ENCODE results near the gene MMP24OS.
"Not testable (repeated sequence)": the region's sequence is repeated elsewhere in the genome, so short reads cannot be mapped to it uniquely, and the experiment has no call there.

The MMP24OS gene

DNA sequence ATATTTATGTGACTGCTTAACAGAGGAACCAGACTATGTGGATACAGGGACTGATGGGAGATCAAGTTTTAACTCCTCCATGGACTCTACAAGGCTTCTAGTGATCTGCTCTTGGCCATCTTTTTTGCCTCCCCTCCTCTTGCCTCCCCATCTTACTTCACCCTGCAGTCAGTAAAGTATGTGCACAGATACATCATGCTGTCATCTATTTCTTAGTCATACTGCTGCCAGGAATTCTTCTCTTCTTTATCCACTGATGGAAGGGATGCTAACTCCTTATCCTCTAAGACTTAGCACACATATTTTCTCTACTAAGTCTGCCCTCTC, 41.9 kb upstream of the MMP24OS start:
- no peak overlapping the region for H3K4me3 ChIP-seq (ENCODE audit: low read depth, low read length)
- TF ChIP-seq CTCF (IDR thresholded peaks at IDR 0.05; ENCODE audit: low read depth, low read length) = no peak

GRCh38 chr20:35319192-35319870, 41.4 kb upstream of the MMP24OS start:
- no peak overlapping the region for H3K4me3 ChIP-seq (ENCODE audit: low read depth, low read length)
- TF ChIP-seq CTCF (IDR thresholded peaks at IDR 0.05; ENCODE audit: low read depth, low read length) = no peak

- no peak overlapping the region for H3K4me3 ChIP-seq (ENCODE audit: low read depth, low read length)
- TF ChIP-seq CTCF (IDR thresholded peaks at IDR 0.05; ENCODE audit: low read depth, low read length) = no peak
Measured at GRCh38 chr20:35318502-35319157, 40.7 kb upstream of the MMP24OS start.

DNA sequence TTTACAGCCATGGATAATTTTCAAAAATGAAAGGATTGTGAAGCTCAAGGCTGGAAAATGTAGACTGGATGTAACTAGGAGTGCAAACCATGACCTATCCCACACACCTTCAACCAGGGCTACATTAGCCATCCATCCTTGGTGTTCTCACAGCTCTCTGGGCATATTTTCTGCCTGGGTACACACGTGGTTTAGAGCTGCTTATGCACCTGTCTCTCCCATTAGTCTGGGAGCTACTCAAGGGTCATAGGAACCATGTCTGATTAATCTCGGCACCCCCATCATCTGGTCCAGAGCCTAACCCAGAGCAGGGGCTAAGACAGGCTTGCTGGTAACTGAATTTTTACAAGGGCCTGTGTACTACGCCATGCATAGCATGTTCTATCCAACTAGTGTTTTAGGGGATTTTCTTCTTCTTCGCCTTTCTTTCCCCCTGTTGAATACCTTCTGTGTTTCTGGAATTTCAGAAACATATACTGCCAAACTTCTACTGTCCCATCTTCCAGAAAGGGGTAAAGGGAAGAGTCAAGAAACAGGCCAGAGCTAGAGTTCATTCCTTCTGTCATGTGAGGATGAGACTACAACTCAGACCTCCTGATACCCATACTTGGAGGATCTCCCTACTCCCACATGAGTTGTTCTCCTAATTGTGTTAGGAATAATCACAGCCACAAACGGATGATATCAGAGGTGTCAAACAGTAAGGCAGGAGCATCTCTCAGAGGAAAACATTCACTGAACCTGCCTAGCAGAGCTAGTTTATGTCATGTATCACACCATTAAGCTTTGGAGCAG, 39.7 kb upstream of the MMP24OS start:
- H3K4me3 ChIP-seq (ENCODE audit: low read depth, low read length) = no peak overlapping the region

GRCh38 chr20:35316086-35316485, 38.2 kb upstream of the MMP24OS start:
- no peak for TF ChIP-seq CTCF (IDR thresholded peaks at IDR 0.05; ENCODE audit: low read depth, low read length)

More for the DNA sequence above, 39.7 kb upstream of the MMP24OS start:
- no peak for TF ChIP-seq CTCF (IDR thresholded peaks at IDR 0.05; ENCODE audit: low read depth, low read length)

DNA sequence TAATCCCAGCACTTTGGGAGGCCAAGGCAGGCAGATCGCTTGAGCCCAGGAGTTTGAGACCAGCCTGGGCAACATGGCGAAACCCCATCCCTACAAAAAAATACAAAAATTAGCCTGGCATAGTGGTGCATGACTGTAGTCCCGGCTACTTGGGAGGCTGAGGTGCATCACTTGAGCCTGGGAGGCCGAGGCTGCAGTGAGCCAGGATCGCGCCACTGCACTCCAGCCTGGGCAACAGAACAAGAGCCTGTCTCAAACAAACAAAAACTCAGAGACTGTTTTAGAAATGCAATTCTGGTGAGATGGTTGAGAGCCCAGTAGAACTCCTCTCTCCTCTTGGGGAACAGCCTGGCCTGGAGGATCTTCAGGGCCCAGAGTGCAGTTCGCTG, 37.7 kb upstream of the MMP24OS start:
- not testable (repeated sequence) for H3K4me3 ChIP-seq (ENCODE audit: low read depth, low read length)

More at GRCh38 chr20:35316086-35316485, 38.2 kb upstream of the MMP24OS start:
- no peak overlapping the region for H3K4me3 ChIP-seq (ENCODE audit: low read depth, low read length)

GRCh38 chr20:35314816-35315631, 37.1 kb upstream of the MMP24OS start:
- TF ChIP-seq CTCF (IDR thresholded peaks at IDR 0.05; ENCODE audit: low read depth, low read length) = no peak
- no peak overlapping the region for H3K4me3 ChIP-seq (ENCODE audit: low read depth, low read length)
